ENCODE results near the gene CALY.

DNA sequence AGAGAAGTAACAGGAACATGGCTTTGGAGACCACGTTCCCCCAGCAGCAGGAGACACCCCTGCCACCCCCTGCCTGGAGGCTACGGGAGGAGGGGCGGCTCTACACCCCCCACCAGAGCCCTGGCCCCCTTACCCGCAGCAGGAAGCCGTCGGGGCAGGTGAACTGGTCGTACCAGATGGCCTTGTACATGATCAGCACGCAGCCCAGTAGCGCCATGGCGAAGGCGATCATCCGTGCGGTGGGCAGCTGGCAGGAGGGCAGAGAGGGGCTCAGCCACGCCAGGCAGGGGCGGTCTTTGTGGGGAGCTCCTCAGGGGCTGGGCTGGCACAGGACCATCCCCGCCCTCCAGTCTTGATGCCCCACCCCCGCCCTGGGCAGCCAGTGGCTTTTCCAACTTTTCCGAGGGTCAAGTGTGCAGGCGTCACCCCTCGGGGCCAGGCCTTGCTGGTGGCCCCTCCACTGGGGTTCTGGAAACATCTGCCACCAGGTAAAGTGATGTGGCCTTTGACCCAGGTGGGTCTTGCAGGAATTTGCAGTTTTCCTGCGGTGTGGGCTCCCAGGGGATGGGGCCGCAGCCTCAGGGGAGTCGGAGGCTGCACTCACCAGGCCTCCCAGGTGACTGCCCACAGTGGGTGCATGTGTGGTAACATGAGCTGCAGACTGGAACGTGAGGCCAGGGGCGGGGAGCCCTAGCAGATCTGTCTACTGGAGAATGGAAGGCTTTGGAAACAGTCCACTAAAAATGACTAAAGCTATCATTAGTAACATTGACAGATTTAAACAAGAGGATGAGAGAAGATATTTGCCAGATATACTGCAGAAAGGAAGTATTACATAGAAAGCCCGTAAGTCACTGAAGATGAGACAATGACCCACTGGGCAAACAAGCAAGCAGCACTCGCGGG lies 9.7 kb downstream of the CALY start:
- TF ChIP-seq, protein P1, sequence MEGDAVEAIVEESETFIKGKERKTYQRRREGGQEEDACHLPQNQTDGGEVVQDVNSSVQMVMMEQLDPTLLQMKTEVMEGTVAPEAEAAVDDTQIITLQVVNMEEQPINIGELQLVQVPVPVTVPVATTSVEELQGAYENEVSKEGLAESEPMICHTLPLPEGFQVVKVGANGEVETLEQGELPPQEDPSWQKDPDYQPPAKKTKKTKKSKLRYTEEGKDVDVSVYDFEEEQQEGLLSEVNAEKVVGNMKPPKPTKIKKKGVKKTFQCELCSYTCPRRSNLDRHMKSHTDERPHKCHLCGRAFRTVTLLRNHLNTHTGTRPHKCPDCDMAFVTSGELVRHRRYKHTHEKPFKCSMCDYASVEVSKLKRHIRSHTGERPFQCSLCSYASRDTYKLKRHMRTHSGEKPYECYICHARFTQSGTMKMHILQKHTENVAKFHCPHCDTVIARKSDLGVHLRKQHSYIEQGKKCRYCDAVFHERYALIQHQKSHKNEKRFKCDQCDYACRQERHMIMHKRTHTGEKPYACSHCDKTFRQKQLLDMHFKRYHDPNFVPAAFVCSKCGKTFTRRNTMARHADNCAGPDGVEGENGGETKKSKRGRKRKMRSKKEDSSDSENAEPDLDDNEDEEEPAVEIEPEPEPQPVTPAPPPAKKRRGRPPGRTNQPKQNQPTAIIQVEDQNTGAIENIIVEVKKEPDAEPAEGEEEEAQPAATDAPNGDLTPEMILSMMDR (conservative IDR thresholded peaks at IDR 0.05; ENCODE audit: low read length), result no peak
- TF ChIP-seq EZH2phosphoT487 (IDR thresholded peaks at IDR 0.05; ENCODE audit: borderline replicate concordance), result no peak

All from Loucy (cell line).